AG04449 (cell line): ENCODE results near the gene ADM2.

Experiments used
- CTCF ChIA-PET: fragments of 350-600 bp; formaldehyde crosslinking; extraction: SDS; loops from one replicate; lab custom pipeline; 2021; ENCODE audit warnings: antibody characterized with exemption; lab: Yijun Ruan, JAX
- POLR2A ChIA-PET: fragments of 400-600, 350-600 bp; formaldehyde crosslinking; extraction: SDS; loops from one replicate; lab custom pipeline; 2020; ENCODE audit warnings: antibody characterized with exemption, inconsistent platforms; lab: Yijun Ruan, JAX
- DNase-seq: peaks from one replicate; pipeline ENCODE4 v3.0.0-alpha.2; 2010; ENCODE audit warnings: low read depth, low spot score
- H3K4me3 ChIP-seq: 2 replicates; pipeline ENCODE4 v1.5.1; 2011; ENCODE audit warnings: low read depth, mild to moderate bottlenecking, control low read depth, low read length
- CTCF ChIP-seq: IDR thresholded peaks from one replicate; pipeline ENCODE4 v1.5.1; 2011; ENCODE audit warnings: mild to moderate bottlenecking, moderate library complexity, low read length, control low read depth, inconsistent platforms; ENCODE audit not compliant: insufficient read depth; ENCODE audit errors: missing control alignments

ADM2 gene

GRCh38 chr22:50506611-50507420, 25.5 kb downstream of the ADM2 start:
- no peak for TF ChIP-seq CTCF
- CTCF ChIA-PET = interaction anchor here (1.0 to 1.2 kb wide), 2 partner anchors 9 to 19 kb away, joined by 3 to 5 read pairs; partner anchors contain the start of gene SCO2
- POLR2A ChIA-PET = interaction anchor here (0.7 kb wide), 1 partner anchor 10 kb away, joined by 3 read pairs; no protein-coding TSS in a partner anchor
- H3K4me3 ChIP-seq = peak overlapping the region; percentile 96
- DNase-seq = no peak

- no peak for DNase-seq
- POLR2A ChIA-PET = interaction anchor here (0.7 to 1.9 kb wide), 5 partner anchors 10 to 63 kb away, joined by 3 to 25 read pairs (median 4); partner anchors contain the start of gene SCO2
- CTCF ChIA-PET = interaction anchor here (0.7 to 1.0 kb wide), 5 partner anchors 10 to 113 kb away, joined by 4 to 7 read pairs (median 4); partner anchors contain the start of gene SCO2
Measured at GRCh38 chr22:50507421-50507990, 26.2 kb downstream of the ADM2 start, which contains the start of gene LMF2. TSS of gene LMF2 (minus strand) at chr22:50507702. CDS start at chr22:50507675, 27 bp downstream.

DNA sequence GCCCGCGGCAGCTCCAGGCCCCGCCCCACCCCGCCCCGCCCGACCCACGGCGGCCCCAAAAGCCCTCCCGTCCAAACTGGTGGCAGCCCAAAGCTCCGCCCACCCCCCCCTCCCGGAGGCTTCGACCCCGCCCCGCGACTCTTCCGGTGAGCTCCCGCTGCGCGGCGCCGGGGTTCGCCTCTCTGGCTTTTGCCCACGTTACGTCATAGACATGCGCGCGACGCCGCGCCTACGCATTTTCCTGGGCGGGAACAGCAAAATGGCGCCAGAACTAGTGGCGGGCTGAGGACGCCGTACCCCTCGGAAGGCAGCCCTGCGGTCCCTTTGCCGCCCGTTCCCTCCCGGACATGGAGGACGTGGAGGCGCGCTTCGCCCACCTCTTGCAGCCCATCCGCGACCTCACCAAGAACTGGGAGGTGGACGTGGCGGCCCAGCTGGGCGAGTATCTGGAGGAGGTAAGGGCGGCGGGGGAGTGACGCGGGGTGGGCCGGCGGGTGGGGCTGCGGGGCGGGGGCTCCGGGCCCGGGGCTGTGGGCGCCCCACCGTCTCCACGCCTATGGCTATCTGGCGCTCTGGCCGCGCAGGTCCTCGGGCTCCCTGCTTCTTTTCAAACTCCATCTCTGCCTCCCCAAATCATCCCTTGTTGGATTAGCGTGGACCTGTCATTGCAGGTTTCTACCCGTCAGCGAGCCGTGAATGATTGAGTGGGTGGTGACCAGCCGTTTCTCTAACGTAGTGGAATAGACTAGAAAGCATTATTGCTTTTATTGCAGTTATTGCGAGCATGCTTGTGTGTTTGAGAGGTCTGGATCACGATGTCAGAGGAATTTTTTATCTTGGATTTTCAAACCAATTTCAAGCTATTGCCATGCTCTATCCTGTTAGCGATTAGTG, 26.9 kb downstream of the ADM2 start, which contains the start of gene NCAPH2:
Gene NCAPH2, plus strand, starts transcription at position 234 of the 894 bp plus-strand sequence. Its CDS starts 114 bp downstream, at position 348.
- ChIA-PET POLR2A (interaction anchor here (0.7 to 1.9 kb wide), 5 partner anchors 10 to 64 kb away, joined by 3 to 25 read pairs (median 4); partner anchors contain the start of gene SCO2), CTCF (interaction anchor here (0.7 to 2.3 kb wide), 12 partner anchors 8 to 188 kb away, joined by 3 to 14 read pairs (median 4); partner anchors contain the start of genes SCO2 and SYCE3)
- H3K4me3 ChIP-seq = peak within 1 kb of the TSS; percentile 96
- DNase-seq = peak; percentile 58
- TF ChIP-seq CTCF = no peak

More at GRCh38 chr22:50507421-50507990, 26.2 kb downstream of the ADM2 start, which contains the start of gene LMF2:
- H3K4me3 ChIP-seq = peak within 1 kb of the TSS; percentile 96
- TF ChIP-seq CTCF = no peak

- CTCF ChIA-PET = interaction anchor here (0.9 to 2.3 kb wide), 7 partner anchors 9 to 187 kb away, joined by 3 to 14 read pairs (median 3); partner anchors contain the start of genes SCO2 and SYCE3
- no peak for DNase-seq
- no peak for TF ChIP-seq CTCF
- peak overlapping the region; percentile 94 for H3K4me3 ChIP-seq
- POLR2A ChIA-PET = interaction anchor here (1.9 kb wide), 1 partner anchor 16 kb away, joined by 25 read pairs; the partner anchor contains the start of gene SCO2
Measured at GRCh38 chr22:50508897-50509296, 27.6 kb downstream of the ADM2 start.

- DNase-seq = no peak
- CTCF ChIA-PET = interaction anchor here (2.9 kb wide), 1 partner anchor 12 kb away, joined by 18 read pairs; the partner anchor contains the start of gene SCO2
- POLR2A ChIA-PET = no interaction called here
- H3K4me3 ChIP-seq = no peak overlapping the region
- TF ChIP-seq CTCF = no peak
Measured at GRCh38 chr22:50513175-50513574, 31.8 kb downstream of the ADM2 start.
